Keratinocyte (primary cell): Measurements from ENCODE around the gene INKA2. TPM values are rescaled to one million over a fixed set of nuclear protein-coding genes. Genes with fewer than 3 reads are reported as not detected.

ENCODE experiments used
- DNase-seq: peaks from one replicate; pipeline ENCODE4 v3.0.0-alpha.2; 2011; ENCODE audit warnings: low read depth, missing footprints, low spot score
- FAIRE-seq: peaks from 2 replicates; lab custom pipeline; 2011; peaks lifted over from hg19 to GRCh38; lab: Jason Lieb, UNC
- H2AFZ ChIP-seq: 2 replicates; pipeline ENCODE4 v1.6.0; 2012; ENCODE audit warnings: low read length, control low read depth, inconsistent platforms; ENCODE audit not compliant: control insufficient read depth
- H3K27ac ChIP-seq: 2 replicates; pipeline ENCODE4 v1.5.1; 2011; ENCODE audit warnings: low read length; ENCODE audit not compliant: control insufficient read depth, insufficient read depth
- H3K27me3 ChIP-seq: 3 replicates; pipeline ENCODE4 v1.6.0; 2011; ENCODE audit warnings: low read length; ENCODE audit not compliant: control insufficient read depth, insufficient read depth; ENCODE audit errors: extremely low read depth
- H3K36me3 ChIP-seq, 2 experiments: 2 replicates in 1 of 2; 3 replicates in 1 of 2; pipeline ENCODE4 v1.5.1; 2011; ENCODE audit warnings: low read length in 2 of 2, mild to moderate bottlenecking in 1 of 2; ENCODE audit not compliant: control insufficient read depth in 2 of 2, insufficient read depth in 2 of 2; ENCODE audit errors: extremely low read depth in 1 of 2
- H3K4me1 ChIP-seq: 3 replicates; pipeline ENCODE4 v1.5.1; 2011; ENCODE audit warnings: low read length; ENCODE audit not compliant: control insufficient read depth, insufficient read depth; ENCODE audit errors: extremely low read depth
- H3K4me2 ChIP-seq: 3 replicates; pipeline ENCODE4 v1.6.0; 2011; ENCODE audit warnings: low read depth, low read length; ENCODE audit not compliant: control insufficient read depth, insufficient read depth; ENCODE audit errors: extremely low read depth
- H3K4me3 ChIP-seq, 3 experiments: fragments of 200-600 bp in 1 of 3; sonication (generic) in 1 of 3; 2 replicates in 2 of 3; 3 replicates in 1 of 3; pipeline ENCODE4 v1.5.1; 2011 to 2016; ENCODE audit warnings: low read length in 3 of 3, mild to moderate bottlenecking in 3 of 3, control low read depth in 2 of 3, inconsistent platforms in 1 of 3, low read depth in 1 of 3, mixed read lengths in 1 of 3, mixed run types in 1 of 3, moderate library complexity in 1 of 3; ENCODE audit not compliant: control insufficient read depth in 2 of 3, insufficient read depth in 2 of 3; ENCODE audit errors: extremely low read depth in 1 of 3
- H3K79me2 ChIP-seq: 2 replicates; pipeline ENCODE4 v1.6.0; 2012; ENCODE audit warnings: low read length; ENCODE audit not compliant: control insufficient read depth, insufficient read depth
- H3K9ac ChIP-seq: 3 replicates; pipeline ENCODE4 v1.6.0; 2011; ENCODE audit warnings: low read length; ENCODE audit not compliant: control insufficient read depth, insufficient read depth; ENCODE audit errors: extremely low read depth
- H3K9me1 ChIP-seq: 3 replicates; pipeline ENCODE4 v1.6.0; 2011; ENCODE audit warnings: low read length; ENCODE audit not compliant: control insufficient read depth, insufficient read depth; ENCODE audit errors: extremely low read depth
- H3K9me3 ChIP-seq: 2 replicates; pipeline ENCODE4 v1.5.1; 2012; ENCODE audit warnings: low read depth, low read length; ENCODE audit not compliant: control insufficient read depth
- H4K20me1 ChIP-seq: 3 replicates; pipeline ENCODE4 v1.6.0; 2011; ENCODE audit warnings: low read length; ENCODE audit not compliant: control insufficient read depth, insufficient read depth; ENCODE audit errors: extremely low read depth
- EZH2 ChIP-seq: IDR thresholded peaks from one replicate; pipeline ENCODE4 v1.6.1; 2012; ENCODE audit warnings: inconsistent platforms, mild to moderate bottlenecking, low read length, moderate library complexity
- dilution Hi-C: fragments of 300-500 bp; cut with MboI; formaldehyde crosslinking; loops from one replicate; pipeline ENCODE4 v1.7.0; 2020; ENCODE audit warnings: low sequenced_read_pairs; ENCODE audit not compliant: extremely low pct_ligation_motif_present
- polyA plus RNA-seq, 5 experiments: library from polyadenylated mRNA; depleted of rRNA in 3 of 5; stranded (reverse) in 3 of 5; stranded (forward) in 1 of 5; unstranded in 1 of 5; fragments of >200 nt; gene quantifications; 1 replicate in 1 of 5; 2 replicates in 3 of 5; 3 replicates in 1 of 5; pipeline versions ENCODE4 v1.2.1 to v1.2.3, GENCODE V29; 2011 to 2012; ENCODE audit warnings: missing spikeins in 2 of 5, low read depth in 1 of 5, low replicate concordance in 1 of 5
- TF ChIP-seq, protein P1 (sequence below), 3 experiments: IDR thresholded peaks in 1 of 3; conservative IDR thresholded peaks in 1 of 3; optimal IDR thresholded peaks in 1 of 3; 2 replicates in 2 of 3; 3 replicates in 1 of 3; pipeline versions ENCODE3 to v1.5.1; 2011; ENCODE audit warnings: low read length in 3 of 3, mild to moderate bottlenecking in 3 of 3, moderate library complexity in 2 of 3, control low read depth in 1 of 3, inconsistent platforms in 1 of 3; ENCODE audit not compliant: insufficient read depth in 2 of 3; ENCODE audit errors: extremely low read depth in 1 of 3

The INKA2 gene
- polyA plus RNA-seq, 1 donor (not counting 4 experiments of a cell fraction or from before 2014, with no cell fraction given) = 2.7 TPM

DNA sequence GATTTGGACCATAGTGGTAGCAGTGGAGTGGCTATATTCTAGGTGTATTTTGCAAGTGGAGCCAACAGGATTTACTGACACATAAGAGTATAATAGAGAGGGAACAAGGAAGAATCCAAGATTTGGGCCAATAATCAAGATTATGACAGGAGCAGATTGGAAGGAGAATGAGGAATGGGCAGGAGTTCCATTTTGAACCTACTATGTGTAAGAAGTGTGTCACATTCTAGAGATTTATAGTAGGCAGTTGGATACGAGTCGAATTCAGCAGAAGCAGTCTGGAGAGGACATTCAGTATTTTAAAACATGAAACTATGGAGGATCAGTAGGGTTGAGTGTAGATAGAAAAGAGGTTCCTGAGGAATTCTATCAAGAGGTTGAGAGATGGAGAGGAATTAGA, 21.7 kb downstream of the INKA2 start:
- Histone ChIP-seq H3K36me3 (peaks cover 0 to 4% of the 10 kb centered on the region in 2 experiments), H3K4me3 (no peak overlapping the region), H3K27me3 (no peaks in the 10 kb centered on the region), H3K4me2 (no peak overlapping the region), H4K20me1 (no peaks in the 10 kb centered on the region), H3K27ac (no peak overlapping the region), H3K9ac (no peak overlapping the region), H2AFZ (no peak overlapping the region), H3K79me2 (no peaks in the 10 kb centered on the region), H3K4me1 (peaks cover 22% of the 10 kb centered on the region), H3K9me3 (no peaks in the 10 kb centered on the region), H3K9me1 (no peaks in the 10 kb centered on the region)
- DNase-seq (no peak), FAIRE-seq (no peak)
- dilution Hi-C loops = no loop called here
- TF ChIP-seq EZH2 = no peak
- TF ChIP-seq, protein P1, sequence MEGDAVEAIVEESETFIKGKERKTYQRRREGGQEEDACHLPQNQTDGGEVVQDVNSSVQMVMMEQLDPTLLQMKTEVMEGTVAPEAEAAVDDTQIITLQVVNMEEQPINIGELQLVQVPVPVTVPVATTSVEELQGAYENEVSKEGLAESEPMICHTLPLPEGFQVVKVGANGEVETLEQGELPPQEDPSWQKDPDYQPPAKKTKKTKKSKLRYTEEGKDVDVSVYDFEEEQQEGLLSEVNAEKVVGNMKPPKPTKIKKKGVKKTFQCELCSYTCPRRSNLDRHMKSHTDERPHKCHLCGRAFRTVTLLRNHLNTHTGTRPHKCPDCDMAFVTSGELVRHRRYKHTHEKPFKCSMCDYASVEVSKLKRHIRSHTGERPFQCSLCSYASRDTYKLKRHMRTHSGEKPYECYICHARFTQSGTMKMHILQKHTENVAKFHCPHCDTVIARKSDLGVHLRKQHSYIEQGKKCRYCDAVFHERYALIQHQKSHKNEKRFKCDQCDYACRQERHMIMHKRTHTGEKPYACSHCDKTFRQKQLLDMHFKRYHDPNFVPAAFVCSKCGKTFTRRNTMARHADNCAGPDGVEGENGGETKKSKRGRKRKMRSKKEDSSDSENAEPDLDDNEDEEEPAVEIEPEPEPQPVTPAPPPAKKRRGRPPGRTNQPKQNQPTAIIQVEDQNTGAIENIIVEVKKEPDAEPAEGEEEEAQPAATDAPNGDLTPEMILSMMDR (optimal IDR thresholded peaks at IDR 0.05 in 1 of 3, IDR thresholded peaks at IDR 0.05 in 1 of 3, conservative IDR thresholded peaks at IDR 0.05 in 1 of 3; ENCODE audit: extremely low read depth in 1 of 3, insufficient read depth in 2 of 3, low read length in 3 of 3) = no peak

DNA sequence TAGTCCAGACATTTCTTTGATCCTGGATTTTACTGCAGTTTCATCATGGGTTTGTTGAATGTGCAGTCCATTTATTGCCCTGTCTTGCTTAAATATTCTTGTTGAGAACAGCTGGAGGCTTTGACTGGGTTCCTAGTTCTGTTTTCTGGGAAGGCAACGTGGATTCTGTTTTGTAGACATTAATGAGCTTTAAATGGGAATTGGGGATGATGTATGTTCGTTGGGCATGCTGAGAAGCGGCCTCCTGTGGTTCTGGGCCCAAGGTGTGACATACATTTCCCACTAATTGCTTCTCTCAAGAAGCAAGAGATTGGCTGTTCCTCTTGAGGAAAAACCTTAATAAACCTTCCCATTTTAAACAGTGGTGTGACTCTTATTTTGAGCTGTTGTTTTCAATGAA, 22.9 kb downstream of the INKA2 start:
- Histone ChIP-seq H3K27ac (no peak overlapping the region), H3K9me3 (no peaks in the 10 kb centered on the region), H4K20me1 (no peaks in the 10 kb centered on the region), H3K36me3 (peaks cover 0 to 4% of the 10 kb centered on the region in 2 experiments), H3K9ac (no peak overlapping the region), H3K4me1 (peaks cover 15% of the 10 kb centered on the region), H3K79me2 (no peaks in the 10 kb centered on the region), H3K4me2 (no peak overlapping the region), H3K4me3 (no peak overlapping the region), H2AFZ (no peak overlapping the region), H3K27me3 (no peaks in the 10 kb centered on the region), H3K9me1 (no peaks in the 10 kb centered on the region)
- TF ChIP-seq EZH2 = no peak
- TF ChIP-seq, protein P1 (optimal IDR thresholded peaks at IDR 0.05 in 1 of 3, IDR thresholded peaks at IDR 0.05 in 1 of 3, conservative IDR thresholded peaks at IDR 0.05 in 1 of 3; ENCODE audit: extremely low read depth in 1 of 3, insufficient read depth in 2 of 3, low read length in 3 of 3) = no peak
- FAIRE-seq = no peak
- DNase-seq = no peak
- dilution Hi-C loops = no loop called here
